GM19438 (cell line): ENCODE measurements around the gene MAP3K8.
"Not testable (repeated sequence)": the region's sequence is repeated elsewhere in the genome, so short reads cannot be mapped to it uniquely, and the experiment has no call there.

Experiments used
- ATAC-seq: cut with Tn5 transposase; IDR thresholded peaks from one replicate; pipeline ENCODE4 v1.9.1; 2021; ENCODE audit warnings: low read depth; ENCODE audit not compliant: unreplicated experiment

The MAP3K8 gene

DNA sequence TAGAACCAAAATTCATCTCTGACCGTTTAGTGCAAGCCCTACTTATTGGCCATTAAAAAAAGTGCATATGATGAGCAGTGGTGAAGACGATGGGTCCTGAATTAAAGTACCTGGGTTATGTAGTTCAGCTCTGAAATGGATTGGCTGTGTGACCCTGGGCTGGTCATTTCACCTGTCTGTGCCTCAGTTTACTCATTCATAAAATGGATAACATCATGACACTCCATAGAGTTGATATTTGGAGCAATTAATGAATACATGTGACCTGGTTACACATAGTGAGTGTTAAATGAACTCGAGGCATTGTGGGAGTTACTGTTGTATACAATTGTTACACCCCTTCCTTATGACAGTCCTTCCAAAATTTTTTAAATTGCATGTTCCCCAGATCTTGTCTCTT lies 9.1 kb downstream of the MAP3K8 start:
- no peak for ATAC-seq

- no peak for ATAC-seq
These were observed 11.7 kb downstream of the MAP3K8 start for GRCh38 chr10:30445711-30446110.

DNA sequence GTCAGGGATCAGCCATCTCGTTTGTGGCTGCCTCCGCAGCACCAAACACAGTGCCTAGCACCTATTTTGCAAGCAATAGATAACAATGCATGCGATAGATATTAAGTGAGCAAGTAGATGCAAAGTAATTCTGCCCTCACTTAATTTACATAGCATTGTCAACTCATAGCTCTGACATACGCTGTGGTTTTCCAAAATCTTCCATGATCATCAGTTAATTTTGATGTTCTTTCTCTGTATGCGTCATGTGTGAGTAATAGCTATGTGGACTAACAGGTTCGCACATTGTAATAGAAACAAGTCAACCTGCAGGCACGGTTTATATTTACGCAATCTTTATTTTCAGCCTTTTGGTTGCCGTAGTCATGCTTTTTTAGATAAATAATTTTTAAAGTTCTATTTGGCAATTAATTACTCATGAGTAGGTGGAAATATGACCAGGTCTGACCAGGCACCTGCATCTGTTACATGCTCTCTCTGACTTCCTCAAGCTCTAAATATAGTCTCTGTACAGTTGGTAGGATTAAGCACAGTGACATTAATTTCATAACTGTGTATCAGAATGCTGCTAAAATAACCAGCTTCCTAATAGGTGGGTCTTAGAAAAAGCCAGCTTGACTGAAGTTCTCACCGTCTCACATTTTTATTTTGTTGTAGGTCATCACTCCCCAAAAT lies 13.3 kb downstream of the MAP3K8 start:
- ATAC-seq, result no peak

- no peak for ATAC-seq
These were observed 14.1 kb downstream of the MAP3K8 start for GRCh38 chr10:30448092-30448491.

GRCh38 chr10:30453764-30454527 lies 20.0 kb downstream of the MAP3K8 start:
- ATAC-seq, result no peak

- ATAC-seq, result no peak
These were observed 20.9 kb downstream of the MAP3K8 start for GRCh38 chr10:30454744-30455510.

DNA sequence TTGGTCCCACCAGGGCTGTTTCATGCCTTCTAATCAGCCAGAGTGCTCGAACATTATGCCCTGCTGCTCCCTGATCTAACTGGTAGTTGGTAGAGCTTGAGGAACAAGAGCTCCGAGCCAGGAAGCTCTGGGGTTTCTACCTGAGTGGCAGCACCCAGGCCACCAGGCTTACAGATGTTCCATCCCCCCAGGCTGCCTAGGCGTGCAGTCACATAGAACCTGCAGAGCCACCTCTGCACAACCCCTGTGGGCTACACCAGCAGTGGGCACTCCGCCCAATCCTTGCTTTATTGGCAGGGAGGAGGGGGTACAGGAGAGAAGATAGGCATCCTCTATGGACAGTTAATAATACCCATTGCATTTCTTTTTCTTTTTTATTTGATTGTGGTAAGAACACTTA lies 21.8 kb downstream of the MAP3K8 start:
- ATAC-seq, result peak; percentile 65

GRCh38 chr10:30456266-30456665 lies 22.3 kb downstream of the MAP3K8 start:
- ATAC-seq, result peak; percentile 89

DNA sequence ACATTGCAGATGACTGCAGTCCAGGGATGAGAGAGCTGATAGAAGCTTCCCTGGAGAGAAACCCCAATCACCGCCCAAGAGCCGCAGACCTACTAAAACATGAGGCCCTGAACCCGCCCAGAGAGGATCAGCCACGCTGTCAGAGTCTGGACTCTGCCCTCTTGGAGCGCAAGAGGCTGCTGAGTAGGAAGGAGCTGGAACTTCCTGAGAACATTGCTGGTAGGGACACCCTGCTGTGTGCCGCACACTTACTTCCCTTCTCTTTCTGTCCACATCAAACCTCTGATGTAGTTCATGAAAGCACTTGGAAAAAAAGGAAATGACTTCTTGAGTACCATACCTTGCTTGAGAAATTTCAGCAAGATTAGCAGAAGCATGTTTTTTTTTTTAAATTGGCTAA lies 25.3 kb downstream of the MAP3K8 start:
- no peak for ATAC-seq

GRCh38 chr10:30460121-30460520 lies 26.1 kb downstream of the MAP3K8 start:
- no peak for ATAC-seq

GRCh38 chr10:30462513-30462912 lies 28.5 kb downstream of the MAP3K8 start:
- no peak for ATAC-seq

DNA sequence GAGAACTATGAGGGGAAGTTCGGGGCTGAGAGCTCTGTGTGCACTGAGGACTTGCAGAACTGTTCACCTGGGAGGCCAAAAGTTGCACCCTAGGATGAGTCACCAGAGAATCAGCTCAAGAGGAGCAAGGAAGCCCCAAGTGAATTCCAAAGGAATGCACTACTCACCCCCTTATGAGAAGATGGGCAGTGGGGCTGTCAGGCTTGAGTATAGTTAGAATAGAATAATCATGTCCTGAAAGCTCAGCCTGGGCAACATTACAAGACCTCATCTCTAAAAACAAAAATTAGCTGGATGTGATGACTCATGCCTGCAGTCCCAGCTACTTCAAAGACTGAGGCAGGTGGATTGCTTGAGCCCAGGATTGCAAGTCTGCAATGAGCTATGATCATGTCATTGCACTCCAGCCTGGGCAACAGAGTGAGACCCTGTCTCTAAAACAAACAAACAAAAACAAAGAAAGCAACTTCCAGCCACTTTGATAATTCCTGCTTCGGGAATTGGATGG lies 30.0 kb downstream of the MAP3K8 start:
- ATAC-seq, result no peak

GRCh38 chr10:30464675-30465074 lies 30.7 kb downstream of the MAP3K8 start:
- ATAC-seq, result no peak

DNA sequence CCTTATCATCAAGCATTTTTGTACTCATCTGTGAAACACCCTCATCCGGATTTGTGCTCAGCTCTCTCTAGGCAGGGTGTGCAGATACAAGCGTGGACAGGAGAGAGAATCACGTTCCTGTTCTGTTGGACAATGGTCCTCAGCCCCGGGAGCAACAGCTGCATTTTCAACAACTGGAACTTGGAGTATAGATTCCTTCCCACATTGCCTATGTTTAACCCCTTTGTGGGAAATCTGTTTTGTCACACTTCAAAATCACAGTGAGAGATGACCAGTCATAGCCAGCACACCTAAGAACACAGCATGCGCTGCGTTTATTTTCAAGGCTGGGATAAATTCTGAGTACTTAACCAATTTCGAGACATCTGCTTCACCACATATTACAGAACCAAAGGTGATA lies 32.5 kb downstream of the MAP3K8 start:
- ATAC-seq, result no peak

DNA sequence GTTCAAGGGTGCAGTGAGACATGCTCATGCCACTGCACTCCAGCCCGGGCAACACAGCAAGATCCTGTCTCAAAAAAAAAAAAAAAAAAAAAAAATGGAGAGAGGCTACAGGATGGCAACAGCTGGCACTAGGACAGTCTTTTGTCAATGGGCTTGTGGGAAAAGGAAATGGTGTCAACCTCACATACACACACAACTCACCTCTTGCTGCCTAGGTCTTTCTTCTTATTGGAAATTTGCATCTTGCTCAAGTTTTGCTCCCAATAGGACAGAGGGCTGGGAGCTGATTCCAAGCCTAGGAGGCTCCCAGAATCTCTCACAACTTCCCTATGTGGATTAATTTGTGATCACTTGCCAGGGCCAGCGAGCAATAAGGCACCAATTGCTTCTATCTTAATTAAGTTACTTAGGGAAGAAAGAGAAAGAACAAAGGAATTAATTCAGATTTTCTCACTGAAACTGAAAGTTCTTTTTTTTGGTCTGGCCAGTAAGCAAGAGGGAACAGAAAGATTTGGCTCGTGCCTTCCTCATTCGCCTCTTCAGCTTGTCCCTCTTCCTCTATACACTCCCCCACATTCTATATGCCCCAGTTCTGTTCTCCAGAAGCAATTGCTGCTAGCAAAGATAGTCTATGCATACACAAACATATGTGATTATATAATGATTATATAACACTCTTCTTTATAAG lies 33.8 kb downstream of the MAP3K8 start:
- ATAC-seq, result no peak

DNA sequence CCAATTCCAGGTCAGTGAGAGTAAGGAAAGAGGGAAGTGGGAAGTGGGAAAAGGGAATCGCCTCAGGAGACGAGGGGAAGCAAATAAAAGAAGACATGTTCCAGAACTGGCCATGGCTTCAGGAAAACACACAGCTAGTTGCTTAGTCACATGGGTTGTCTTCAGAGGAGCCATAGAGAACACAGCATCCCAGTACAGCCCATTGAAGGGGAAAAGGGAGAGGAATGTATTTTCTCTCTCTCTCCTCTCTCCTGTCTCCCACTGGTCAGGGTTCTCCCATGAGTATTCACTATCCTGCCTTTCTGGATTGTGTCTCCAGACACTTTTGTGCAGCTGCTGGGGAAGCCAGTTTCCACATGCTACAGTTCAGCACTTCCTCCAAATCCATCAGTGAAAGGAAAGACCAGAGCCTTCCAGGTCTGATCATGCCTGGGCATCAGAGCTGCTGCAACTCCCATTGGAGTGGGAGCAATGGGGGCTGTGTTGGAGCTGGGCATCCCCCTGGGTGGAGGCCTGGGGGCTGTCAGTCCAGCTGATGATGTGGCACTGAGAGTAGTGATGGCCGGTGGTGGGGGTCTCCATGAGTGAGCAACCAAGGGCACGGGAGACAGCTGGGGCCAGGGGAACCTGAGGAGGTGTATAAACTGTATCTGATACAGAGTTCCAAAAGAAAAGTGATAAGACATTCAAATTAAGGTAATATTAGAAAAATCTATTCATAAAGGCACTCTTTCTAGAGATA lies 38.6 kb downstream of the MAP3K8 start:
- ATAC-seq, result no peak

- not testable (repeated sequence) for ATAC-seq
These were observed 41.5 kb downstream of the MAP3K8 start for GRCh38 chr10:30475515-30475914.

GRCh38 chr10:30476511-30477155 lies 42.6 kb downstream of the MAP3K8 start:
- ATAC-seq, result no peak

GRCh38 chr10:30479513-30479912 lies 45.5 kb downstream of the MAP3K8 start:
- not testable (repeated sequence) for ATAC-seq
